ENCODE data around the gene ME1. TPM values are rescaled to one million over a fixed set of nuclear protein-coding genes. Genes with fewer than 3 reads are reported as not detected.

The ME1 gene
- total RNA-seq, 1 experiment from 2014 or later, result 17.8 TPM

GRCh38 chr6:83370567-83370966 lies 60.3 kb downstream of the ME1 start:
- no TSS peak for BruUV-seq (replicated peaks)
- Mint-ChIP-seq H3K4me3 (ENCODE audit: unreplicated experiment) (no peak overlapping the region), H3K27ac (ENCODE audit: low read depth, unreplicated experiment) (no peak overlapping the region), H3K27me3 (ENCODE audit: insufficient read depth, unreplicated experiment) (no peaks in the 10 kb centered on the region), H3K9me3 (ENCODE audit: unreplicated experiment) (no peaks in the 10 kb centered on the region), H3K4me1 (ENCODE audit: insufficient read depth, unreplicated experiment) (peaks cover 12% of the 10 kb centered on the region), H3K36me3 (ENCODE audit: insufficient read depth, unreplicated experiment) (no peaks in the 10 kb centered on the region)
- no peak for TF ChIP-seq CTCF (IDR thresholded peaks at IDR 0.05; ENCODE audit: unreplicated experiment)
- no peak for DNase-seq (ENCODE audit: unreplicated experiment)
- ChIA-PET POLR2A (no interaction called here), CTCF (no interaction called here)
- intact Hi-C loops (cut with micrococcal nuclease), result no loop called here

- POLR2A ChIA-PET, result no interaction called here
Observed at GRCh38 chr6:83369692-83370091, 61.2 kb downstream of the ME1 start.

GRCh38 chr6:83368577-83368976 lies 62.3 kb downstream of the ME1 start:
- BruUV-seq (replicated peaks), result no TSS peak
- Mint-ChIP-seq H3K4me1 (ENCODE audit: insufficient read depth, unreplicated experiment) (peaks cover 13% of the 10 kb centered on the region), H3K36me3 (ENCODE audit: insufficient read depth, unreplicated experiment) (no peaks in the 10 kb centered on the region), H3K9me3 (ENCODE audit: unreplicated experiment) (no peaks in the 10 kb centered on the region), H3K27me3 (ENCODE audit: insufficient read depth, unreplicated experiment) (no peaks in the 10 kb centered on the region), H3K27ac (ENCODE audit: low read depth, unreplicated experiment) (no peak overlapping the region), H3K4me3 (ENCODE audit: unreplicated experiment) (no peak overlapping the region)
- DNase-seq (ENCODE audit: unreplicated experiment), result no peak
- CTCF ChIA-PET, result interaction anchor here (0.6 kb wide), 1 partner anchor 26 kb away, joined by 4 read pairs; no protein-coding TSS in a partner anchor
- intact Hi-C loops (cut with micrococcal nuclease), result no loop called here
- no peak for TF ChIP-seq CTCF (IDR thresholded peaks at IDR 0.05; ENCODE audit: unreplicated experiment)
- POLR2A ChIA-PET, result no interaction called here

More at GRCh38 chr6:83369692-83370091, 61.2 kb downstream of the ME1 start:
- H3K9me3 Mint-ChIP-seq (ENCODE audit: unreplicated experiment), result no peaks in the 10 kb centered on the region
- CTCF ChIA-PET, result no interaction called here
- H3K27ac Mint-ChIP-seq (ENCODE audit: low read depth, unreplicated experiment), result no peak overlapping the region
- DNase-seq (ENCODE audit: unreplicated experiment), result no peak
- peaks cover 13% of the 10 kb centered on the region for H3K4me1 Mint-ChIP-seq (ENCODE audit: insufficient read depth, unreplicated experiment)
- TF ChIP-seq CTCF (IDR thresholded peaks at IDR 0.05; ENCODE audit: unreplicated experiment), result no peak
- no peak overlapping the region for H3K4me3 Mint-ChIP-seq (ENCODE audit: unreplicated experiment)
- intact Hi-C loops (cut with micrococcal nuclease), result no loop called here
- BruUV-seq (replicated peaks), result no TSS peak
- no peaks in the 10 kb centered on the region for H3K27me3 Mint-ChIP-seq (ENCODE audit: insufficient read depth, unreplicated experiment)
- no peaks in the 10 kb centered on the region for H3K36me3 Mint-ChIP-seq (ENCODE audit: insufficient read depth, unreplicated experiment)

GRCh38 chr6:83367104-83367503 lies 63.7 kb downstream of the ME1 start:
- ChIA-PET CTCF (interaction anchor here (0.6 kb wide), 2 partner anchors 21 to 1380 kb away, joined by 3 to 6 read pairs; no protein-coding TSS in a partner anchor), POLR2A (no interaction called here)
- Mint-ChIP-seq H3K4me3 (ENCODE audit: unreplicated experiment) (no peak overlapping the region), H3K4me1 (ENCODE audit: insufficient read depth, unreplicated experiment) (peaks cover 13% of the 10 kb centered on the region), H3K36me3 (ENCODE audit: insufficient read depth, unreplicated experiment) (no peaks in the 10 kb centered on the region), H3K27me3 (ENCODE audit: insufficient read depth, unreplicated experiment) (no peaks in the 10 kb centered on the region), H3K27ac (ENCODE audit: low read depth, unreplicated experiment) (no peak overlapping the region), H3K9me3 (ENCODE audit: unreplicated experiment) (no peaks in the 10 kb centered on the region)
- TF ChIP-seq CTCF (IDR thresholded peaks at IDR 0.05; ENCODE audit: unreplicated experiment), result no peak
- intact Hi-C loops (cut with micrococcal nuclease), result no loop called here
- DNase-seq (ENCODE audit: unreplicated experiment), result no peak
- BruUV-seq (replicated peaks), result no TSS peak
